Aorta (tissue), 5 donors: ENCODE data around the gene JPH4. TPM values are rescaled to one million over a fixed set of nuclear protein-coding genes. Genes with fewer than 3 reads are reported as not detected.

Experiments used
- ATAC-seq: fragments of 200-7000 bp; cut with Tn5 transposase; one replicate; pipeline ENCODE4 v1.9.1; 2022; ENCODE audit warnings: moderate library complexity; ENCODE audit not compliant: low FRiP score
- DNase-seq, 2 donors: peaks; one replicate each; pipeline ENCODE4 v3.0.0-alpha.2; 2020
- H3K27ac ChIP-seq, 2 donors: one replicate each; pipeline ENCODE4 v1.5.1; 2013; ENCODE audit warnings: low read length in 2 of 2, mild to moderate bottlenecking in 2 of 2, moderate library complexity in 2 of 2, control low read depth in 1 of 2, inconsistent platforms in 1 of 2, low read depth in 1 of 2
- H3K27me3 ChIP-seq, 2 donors: one replicate each; pipeline ENCODE4 v1.6.1; 2013; ENCODE audit warnings: control low read depth in 1 of 2, low read length in 1 of 2, mild to moderate bottlenecking in 1 of 2, moderate library complexity in 1 of 2; ENCODE audit not compliant: insufficient read depth in 2 of 2, control insufficient read depth in 1 of 2
- H3K36me3 ChIP-seq, 2 donors: one replicate each; pipeline ENCODE4 v1.6.1; 2013; ENCODE audit warnings: control low read depth in 1 of 2, low read length in 1 of 2, mild to moderate bottlenecking in 1 of 2; ENCODE audit not compliant: insufficient read depth in 2 of 2, control insufficient read depth in 1 of 2
- H3K4me1 ChIP-seq, 2 donors: one replicate each; pipeline ENCODE4 v1.6.1; 2013; ENCODE audit warnings: low read length in 2 of 2, control low read depth in 1 of 2, mild to moderate bottlenecking in 1 of 2, moderate library complexity in 1 of 2; ENCODE audit not compliant: insufficient read depth in 2 of 2, control insufficient read depth in 1 of 2
- H3K4me3 ChIP-seq, 2 donors: one replicate each; pipeline ENCODE4 v1.5.1; 2013; ENCODE audit warnings: low read length in 2 of 2, control low read depth in 1 of 2, mild to moderate bottlenecking in 1 of 2
- H3K9me3 ChIP-seq: one replicate; pipeline ENCODE4 v1.6.1; 2013; ENCODE audit warnings: mild to moderate bottlenecking, low read length; ENCODE audit not compliant: control insufficient read depth
- WGBS, 2 donors: extraction: QIAGEN DNeasy Blood & Tissue Kit; methylation state at CpG; one replicate each; pipeline ENCODE4 v1.1.7; 2013; 5-methylcytosine and 5-hydroxymethylcytosine counted together
- intact Hi-C, 2 donors: fragments of 100-400 bp; cut with DNase I; formaldehyde crosslinking; loops; one replicate each; pipeline versions ENCODE4 v1.14.2 to v1.15.0; 2022
- polyA plus RNA-seq, 2 donors: library from polyadenylated mRNA; stranded (reverse); fragments of 200-250 nt; gene quantifications; one replicate each; pipeline ENCODE4 v1.2.3, GENCODE V29; 2013
- total RNA-seq, 2 donors: library from RNA; stranded (reverse); fragmentation: NEBNext Ultra II Directional; extraction: Animal tissue kit (Norgen Biotek cat#: 25700); gene quantifications; one replicate each; pipeline ENCODE4 v1.2.1, GENCODE V29; 2021
- donor health status: healthy with polysubstance abuse.
- donor health status: Bipolar disorder and iron deficiency.
- donor health status: DM: no; HTN: no; CAD: no.
- donor health status: DM: no; HTN: no; CAD: no.
- donor health status: DM: yes; HTN: yes; CAD: no.

Gene JPH4
- total and polyA plus RNA-seq, 4 donors: 0.23 to 1.7 (median 1.5) TPM; not detected in 1

DNA sequence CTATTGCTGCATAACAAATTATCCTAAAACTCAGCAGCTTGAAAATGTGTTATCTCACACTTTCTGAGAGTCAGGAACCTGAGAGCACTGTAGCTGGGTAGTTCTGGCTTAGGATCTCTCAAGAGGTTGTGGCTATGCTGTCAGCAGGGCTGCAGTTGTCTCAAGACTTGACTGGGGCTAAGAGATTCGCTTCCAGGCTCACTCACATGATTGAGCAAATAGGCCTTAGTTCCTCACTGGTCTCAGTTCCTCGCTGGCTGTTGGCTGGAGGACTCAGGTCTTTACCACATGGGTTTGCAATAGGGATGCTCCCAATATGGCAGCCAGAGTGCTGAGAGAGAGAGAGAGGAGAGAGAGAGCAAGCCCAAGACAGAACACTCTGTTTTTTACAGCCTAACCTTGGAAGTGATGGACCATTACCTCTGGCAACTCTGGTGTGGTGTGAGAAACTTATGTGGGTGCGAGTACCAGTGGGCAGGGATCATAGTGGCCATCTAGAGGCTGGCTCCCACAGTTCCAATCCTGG, 41.6 kb upstream of the JPH4 start:
- Histone ChIP-seq H3K36me3 (no peaks in the 10 kb centered on the region), H3K27ac (no peak overlapping the region), H3K4me1 (no peaks in the 10 kb centered on the region), H3K9me3 (no peaks in the 10 kb centered on the region), H3K27me3 (no peaks in the 10 kb centered on the region), H3K4me3 (no peak overlapping the region)
- 66 to 75% methylated on average over 3 of the region's 3 CpGs for WGBS, 2 donors
- intact Hi-C loops: no loop called here
- DNase-seq: no peak
- no peak for ATAC-seq

- no peak overlapping the region for H3K27ac ChIP-seq
- intact Hi-C loops: no loop called here
- H3K4me3 ChIP-seq: no peak overlapping the region
- H3K36me3 ChIP-seq: no peaks in the 10 kb centered on the region
- no peaks in the 10 kb centered on the region for H3K4me1 ChIP-seq
- ATAC-seq: no peak
- DNase-seq: no peak
- H3K9me3 ChIP-seq: no peaks in the 10 kb centered on the region
- H3K27me3 ChIP-seq: no peaks in the 10 kb centered on the region
- 76 to 81% methylated on average over 2 of the region's 2 CpGs for WGBS, 2 donors
Measured at GRCh38 chr14:23618415-23618988, 39.9 kb upstream of the JPH4 start.

- DNase-seq (no peak), ATAC-seq (no peak)
- 71 to 82% methylated on average over 1 of the region's 1 CpG for WGBS, 2 donors
- intact Hi-C loops: no loop called here
- H3K4me3 ChIP-seq: no peak overlapping the region
- H3K27me3 ChIP-seq: no peaks in the 10 kb centered on the region
- H3K4me1 ChIP-seq: no peaks in the 10 kb centered on the region
- H3K27ac ChIP-seq: no peak overlapping the region
- no peaks in the 10 kb centered on the region for H3K9me3 ChIP-seq
- H3K36me3 ChIP-seq: no peaks in the 10 kb centered on the region
Measured at GRCh38 chr14:23617539-23617938, 38.9 kb upstream of the JPH4 start.

GRCh38 chr14:23615856-23616255, 37.3 kb upstream of the JPH4 start:
- no peaks in the 10 kb centered on the region for H3K36me3 ChIP-seq
- H3K4me1 ChIP-seq: no peaks in the 10 kb centered on the region
- no peak for DNase-seq
- H3K4me3 ChIP-seq: no peak overlapping the region
- intact Hi-C loops: no loop called here
- no peak for ATAC-seq
- 43 to 44% methylated on average over 5 of the region's 5 CpGs for WGBS, 2 donors
- H3K27ac ChIP-seq: no peak overlapping the region
- no peaks in the 10 kb centered on the region for H3K27me3 ChIP-seq
- no peaks in the 10 kb centered on the region for H3K9me3 ChIP-seq

- intact Hi-C loops: no loop called here
- 44 to 48% methylated on average over 2 of the region's 2 CpGs for WGBS, 2 donors
- no peak for ATAC-seq
Measured at GRCh38 chr14:23614395-23614828, 35.8 kb upstream of the JPH4 start.

DNA sequence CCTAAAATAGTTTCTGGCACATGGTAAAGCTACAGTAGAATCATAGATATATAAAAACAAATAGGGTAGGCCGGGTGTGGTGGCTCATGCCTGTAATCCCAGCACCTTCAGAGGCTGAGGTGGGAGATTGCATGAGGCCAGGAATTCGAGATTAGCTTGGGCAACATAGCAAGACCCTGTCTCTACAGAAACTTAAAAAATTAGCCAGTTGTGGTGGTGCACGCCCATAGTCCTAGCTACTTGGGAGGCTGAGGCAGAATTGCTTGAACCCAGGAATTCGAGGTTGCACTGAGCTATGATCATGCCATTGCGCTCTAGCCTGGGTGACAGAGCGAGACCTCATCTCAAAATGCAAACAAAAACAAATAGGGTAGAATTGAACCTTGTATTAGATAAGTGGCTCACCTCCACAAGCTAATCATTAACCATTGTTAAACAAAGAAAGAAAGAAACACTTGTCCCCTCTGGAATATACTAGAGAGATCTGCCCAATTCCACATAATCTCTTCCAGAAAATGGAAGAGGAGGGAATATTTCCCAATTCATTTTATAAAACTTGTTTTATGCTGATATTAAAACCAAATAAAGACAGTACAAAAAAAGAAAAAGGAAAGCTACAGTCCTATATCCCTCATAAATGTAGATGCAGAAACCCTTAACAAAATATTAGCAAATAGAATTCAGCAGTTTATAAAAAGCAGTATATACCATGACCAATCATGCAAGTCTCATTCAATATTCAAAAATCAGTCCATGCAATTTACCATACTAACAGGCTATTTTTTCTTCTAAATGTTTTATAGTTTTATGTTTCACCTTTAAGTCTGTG, 34.9 kb upstream of the JPH4 start:
- Histone ChIP-seq H3K27ac (no peak overlapping the region), H3K9me3 (no peaks in the 10 kb centered on the region), H3K36me3 (no peaks in the 10 kb centered on the region), H3K27me3 (no peaks in the 10 kb centered on the region), H3K4me1 (no peaks in the 10 kb centered on the region), H3K4me3 (no peak overlapping the region)
- intact Hi-C loops: no loop called here
- WGBS, 2 donors: 74 to 83% methylated on average over 6 of the region's 6 CpGs
- ATAC-seq (no peak), DNase-seq (no peak)

More at GRCh38 chr14:23614395-23614828, 35.8 kb upstream of the JPH4 start:
- H3K27ac ChIP-seq: no peak overlapping the region
- H3K4me1 ChIP-seq: no peaks in the 10 kb centered on the region
- DNase-seq: no peak
- no peak overlapping the region for H3K4me3 ChIP-seq
- no peaks in the 10 kb centered on the region for H3K9me3 ChIP-seq
- no peaks in the 10 kb centered on the region for H3K27me3 ChIP-seq
- H3K36me3 ChIP-seq: no peaks in the 10 kb centered on the region

- WGBS, 2 donors: 88 to 97% methylated on average over 1 of the region's 1 CpG
- Histone ChIP-seq H3K27ac (no peak overlapping the region), H3K4me1 (no peaks in the 10 kb centered on the region), H3K4me3 (no peak overlapping the region), H3K9me3 (no peaks in the 10 kb centered on the region), H3K27me3 (no peaks in the 10 kb centered on the region), H3K36me3 (no peaks in the 10 kb centered on the region)
- intact Hi-C loops: no loop called here
- ATAC-seq (no peak), DNase-seq (no peak)
Measured at GRCh38 chr14:23612802-23613201, 34.2 kb upstream of the JPH4 start.

GRCh38 chr14:23612354-23612732, 33.8 kb upstream of the JPH4 start:
- H3K4me3 ChIP-seq: no peak overlapping the region
- no peaks in the 10 kb centered on the region for H3K4me1 ChIP-seq
- no peak for DNase-seq
- 75 to 77% methylated on average over 4 of the region's 4 CpGs for WGBS, 2 donors
- intact Hi-C loops: no loop called here
- H3K36me3 ChIP-seq: no peaks in the 10 kb centered on the region
- no peaks in the 10 kb centered on the region for H3K9me3 ChIP-seq
- H3K27me3 ChIP-seq: no peaks in the 10 kb centered on the region
- ATAC-seq: no peak
- H3K27ac ChIP-seq: no peak overlapping the region

- Histone ChIP-seq H3K4me3 (no peak overlapping the region), H3K9me3 (no peaks in the 10 kb centered on the region), H3K4me1 (no peaks in the 10 kb centered on the region), H3K36me3 (no peaks in the 10 kb centered on the region), H3K27ac (no peak overlapping the region), H3K27me3 (no peaks in the 10 kb centered on the region)
- ATAC-seq: no peak
- intact Hi-C loops: no loop called here
- no peak for DNase-seq
- 53 to 58% methylated on average over 4 of the region's 4 CpGs for WGBS, 2 donors
Measured at GRCh38 chr14:23610815-23611289, 32.3 kb upstream of the JPH4 start.
